ENCODE data around the gene ROBO4.

GRCh38 chr11:124930799-124931198, 33.1 kb upstream of the ROBO4 start:
- TF ChIP-seq POLR2A (IDR thresholded peaks at IDR 0.05), result no peak
- TF ChIP-seq POLR2AphosphoS5 (IDR thresholded peaks at IDR 0.05), result no peak
- no peak for TF ChIP-seq CTCF (IDR thresholded peaks at IDR 0.05)
- no peak for TF ChIP-seq EP300 (IDR thresholded peaks at IDR 0.05)

All from stomach (tissue), 4 donors.